ENCODE data around the gene MVK.

The MVK gene

DNA sequence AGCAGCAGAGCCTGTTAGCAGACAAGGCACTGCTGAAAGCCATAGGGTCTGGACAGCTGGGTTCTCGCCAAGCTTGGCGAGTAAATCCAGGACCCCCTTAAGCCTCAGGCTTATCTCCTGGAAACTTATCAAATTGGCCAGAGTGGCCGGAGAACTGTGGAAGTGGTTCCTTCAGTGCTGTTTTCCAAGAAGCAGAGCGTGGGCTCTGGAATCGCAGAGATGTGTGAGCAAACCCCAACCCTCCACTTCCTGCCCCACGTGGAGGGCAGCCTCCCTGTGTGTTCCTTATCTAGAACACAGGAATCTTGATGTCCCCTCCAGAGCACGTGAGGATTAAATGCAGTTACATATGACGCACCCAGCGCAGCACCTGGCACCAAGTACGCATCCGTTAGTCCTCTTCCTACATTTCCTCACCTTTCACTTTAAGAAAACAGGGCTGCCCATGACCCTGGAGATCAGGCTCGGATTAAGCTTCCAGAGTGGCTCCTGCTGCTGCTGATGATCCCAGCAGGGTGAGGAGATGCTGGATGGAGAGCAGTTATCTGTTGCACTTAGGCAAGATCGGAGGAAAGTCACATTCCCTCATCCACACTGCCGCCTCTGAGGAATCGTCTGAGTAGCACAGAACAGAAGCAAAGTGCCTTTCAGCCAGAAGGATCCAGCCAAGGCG, 35.3 kb upstream of the MVK start:
- no peaks in the 10 kb centered on the region for H3K27me3 Mint-ChIP-seq
- H3K36me3 Mint-ChIP-seq (ENCODE audit: low read depth), result peaks cover 43% of the 10 kb centered on the region
- H3K4me3 Mint-ChIP-seq, result no peak overlapping the region
- no peak overlapping the region for H3K27ac Mint-ChIP-seq
- no peaks in the 10 kb centered on the region for H3K4me1 Mint-ChIP-seq (ENCODE audit: low read depth)
- no peaks in the 10 kb centered on the region for H3K9me3 Mint-ChIP-seq
- intact Hi-C loops (cut with micrococcal nuclease), result no loop called here

DNA sequence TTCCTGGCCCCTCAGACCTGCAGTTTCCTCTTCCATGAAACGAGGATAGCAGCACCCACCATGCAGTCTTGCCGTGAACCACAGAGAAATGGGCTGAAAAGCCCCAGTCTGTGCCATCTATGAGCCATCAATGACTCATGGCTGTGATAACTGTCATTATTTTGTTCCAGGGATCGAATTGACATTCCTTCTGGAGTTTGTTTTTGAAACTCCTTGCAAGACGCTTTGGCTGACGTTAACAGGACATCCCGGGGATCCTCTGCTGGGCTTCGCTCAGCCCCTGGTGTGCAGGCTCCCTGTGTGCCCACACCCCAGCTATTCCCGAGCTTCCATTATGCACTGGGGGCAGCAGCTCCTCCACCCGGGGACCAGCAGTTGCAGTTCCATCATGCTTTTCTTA, 34.1 kb upstream of the MVK start:
- Mint-ChIP-seq H3K36me3 (ENCODE audit: low read depth) (peaks cover 31% of the 10 kb centered on the region), H3K27ac (no peak overlapping the region)

DNA sequence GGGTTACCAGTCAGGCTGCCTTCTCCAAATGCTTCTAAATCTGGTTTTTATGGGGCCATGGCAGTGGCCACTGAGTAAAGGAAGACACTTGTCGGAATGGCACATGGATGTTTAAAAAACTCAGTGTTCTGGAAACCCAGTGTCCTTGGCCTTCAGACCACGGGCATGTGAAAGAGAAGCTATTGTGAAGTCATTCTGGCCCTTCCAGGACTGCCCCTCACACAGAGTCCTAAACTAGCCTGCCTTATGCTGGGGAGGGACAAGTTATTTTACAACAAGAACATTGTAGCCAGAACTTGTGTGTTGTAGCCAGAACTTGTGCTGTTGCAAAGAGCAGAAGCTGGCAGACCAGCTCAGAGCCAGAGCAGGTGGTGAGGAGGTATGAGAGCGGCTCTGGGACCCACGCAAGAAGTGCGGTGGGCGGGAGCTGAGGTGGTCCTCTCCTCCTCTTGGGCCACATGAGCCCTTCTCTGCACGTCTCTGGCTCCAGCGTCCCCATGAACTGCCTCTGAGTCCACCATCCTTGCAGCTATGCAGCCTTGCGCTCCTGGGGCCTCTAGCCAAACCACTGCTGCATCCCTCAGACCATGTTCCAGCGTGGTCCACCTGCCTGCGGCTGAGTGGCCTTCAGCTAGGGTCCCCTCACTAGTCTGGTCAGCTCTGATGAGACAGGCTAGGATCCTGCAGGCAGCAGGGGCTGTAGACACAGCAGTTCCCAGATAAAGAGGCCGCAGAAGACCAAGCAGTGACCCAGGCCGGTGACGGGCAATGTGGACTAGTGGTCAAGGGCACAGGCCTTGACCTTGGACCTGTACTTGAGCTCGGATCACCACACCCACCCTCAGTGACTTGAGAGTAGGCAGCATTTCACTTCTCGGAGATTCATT, 32.8 kb upstream of the MVK start:
- Mint-ChIP-seq H3K9me3 (no peaks in the 10 kb centered on the region), H3K4me3 (no peak overlapping the region), H3K27me3 (no peaks in the 10 kb centered on the region), H3K4me1 (ENCODE audit: low read depth) (peaks cover 7% of the 10 kb centered on the region), H3K36me3 (ENCODE audit: low read depth) (peaks cover 18% of the 10 kb centered on the region), H3K27ac (no peak overlapping the region)
- intact Hi-C loops (cut with micrococcal nuclease), result no loop called here

More for the DNA sequence above, 34.1 kb upstream of the MVK start:
- no peak overlapping the region for H3K4me3 Mint-ChIP-seq
- H3K27me3 Mint-ChIP-seq, result no peaks in the 10 kb centered on the region
- intact Hi-C loops (cut with micrococcal nuclease), result no loop called here
- no peaks in the 10 kb centered on the region for H3K4me1 Mint-ChIP-seq (ENCODE audit: low read depth)
- H3K9me3 Mint-ChIP-seq, result no peaks in the 10 kb centered on the region

DNA sequence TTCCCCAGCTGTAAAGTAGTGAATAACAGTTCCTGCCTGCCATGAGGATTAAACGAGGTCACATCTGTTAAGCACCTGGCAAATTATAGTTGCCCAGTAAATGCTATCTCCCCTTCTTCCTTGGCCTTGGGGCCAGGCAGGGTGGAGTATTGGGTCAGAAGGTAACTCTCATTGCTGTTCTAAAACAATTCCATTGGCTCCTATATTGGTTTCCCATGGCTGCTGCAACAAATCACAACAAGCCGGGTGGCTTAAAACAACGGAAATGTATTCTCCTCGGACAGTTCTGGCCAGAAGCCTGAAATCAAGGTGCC, 32.2 kb upstream of the MVK start:
- Mint-ChIP-seq H3K9me3 (no peaks in the 10 kb centered on the region), H3K36me3 (ENCODE audit: low read depth) (peaks cover 12% of the 10 kb centered on the region), H3K4me3 (no peak overlapping the region), H3K27me3 (peaks cover 2% of the 10 kb centered on the region), H3K27ac (no peak overlapping the region), H3K4me1 (ENCODE audit: low read depth) (peaks cover 7% of the 10 kb centered on the region)
- intact Hi-C loops (cut with micrococcal nuclease), result no loop called here

DNA sequence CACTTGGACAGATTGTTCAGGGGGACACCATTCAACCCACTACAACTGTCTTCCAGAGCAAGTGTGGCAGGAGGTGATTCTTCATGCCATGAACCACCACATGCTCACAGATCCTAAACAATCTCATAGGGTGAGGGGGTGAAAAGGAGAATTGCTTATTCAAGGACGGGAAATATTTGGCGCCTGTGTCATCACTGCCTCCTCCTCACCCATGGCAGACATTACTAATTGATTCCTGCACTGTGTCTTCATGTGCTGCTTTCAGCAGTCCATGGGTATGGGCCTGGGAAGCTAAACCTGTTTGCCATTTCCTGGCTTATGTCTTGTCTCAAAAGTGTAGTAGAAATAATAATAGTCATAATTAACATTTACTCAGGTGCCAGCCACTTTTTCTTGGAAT, 31.6 kb upstream of the MVK start:
- peaks cover 7% of the 10 kb centered on the region for H3K4me1 Mint-ChIP-seq (ENCODE audit: low read depth)
- no peak overlapping the region for H3K4me3 Mint-ChIP-seq
- intact Hi-C loops (cut with micrococcal nuclease), result no loop called here
- H3K27me3 Mint-ChIP-seq, result peaks cover 2% of the 10 kb centered on the region
- no peaks in the 10 kb centered on the region for H3K9me3 Mint-ChIP-seq
- no peak overlapping the region for H3K27ac Mint-ChIP-seq
- peaks cover 6% of the 10 kb centered on the region for H3K36me3 Mint-ChIP-seq (ENCODE audit: low read depth)

DNA sequence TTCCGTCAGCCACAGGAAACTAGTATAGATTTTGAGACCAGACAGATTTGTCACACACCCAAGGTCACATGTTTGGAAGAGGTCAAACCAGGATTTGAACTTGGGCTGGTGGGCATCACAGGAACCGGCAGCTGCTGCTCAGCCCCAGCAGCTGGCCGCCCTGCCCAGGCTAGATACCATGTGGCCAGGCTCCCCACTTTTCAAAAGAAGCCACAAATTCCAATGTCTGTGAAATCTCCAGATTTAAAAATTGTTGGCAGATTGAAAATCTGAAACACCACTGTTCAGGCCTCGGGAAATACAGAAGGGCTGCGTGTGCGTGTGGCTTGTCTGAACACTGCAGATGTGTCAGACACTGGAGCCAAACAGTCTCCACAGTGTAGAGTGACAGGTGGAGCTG, 30.7 kb upstream of the MVK start:
- H3K36me3 Mint-ChIP-seq (ENCODE audit: low read depth), result no peaks in the 10 kb centered on the region
- H3K4me1 Mint-ChIP-seq (ENCODE audit: low read depth), result peaks cover 7% of the 10 kb centered on the region
- intact Hi-C loops (cut with micrococcal nuclease), result no loop called here
- H3K27me3 Mint-ChIP-seq, result peaks cover 4% of the 10 kb centered on the region
- H3K27ac Mint-ChIP-seq, result no peak overlapping the region
- no peaks in the 10 kb centered on the region for H3K9me3 Mint-ChIP-seq
- no peak overlapping the region for H3K4me3 Mint-ChIP-seq

DNA sequence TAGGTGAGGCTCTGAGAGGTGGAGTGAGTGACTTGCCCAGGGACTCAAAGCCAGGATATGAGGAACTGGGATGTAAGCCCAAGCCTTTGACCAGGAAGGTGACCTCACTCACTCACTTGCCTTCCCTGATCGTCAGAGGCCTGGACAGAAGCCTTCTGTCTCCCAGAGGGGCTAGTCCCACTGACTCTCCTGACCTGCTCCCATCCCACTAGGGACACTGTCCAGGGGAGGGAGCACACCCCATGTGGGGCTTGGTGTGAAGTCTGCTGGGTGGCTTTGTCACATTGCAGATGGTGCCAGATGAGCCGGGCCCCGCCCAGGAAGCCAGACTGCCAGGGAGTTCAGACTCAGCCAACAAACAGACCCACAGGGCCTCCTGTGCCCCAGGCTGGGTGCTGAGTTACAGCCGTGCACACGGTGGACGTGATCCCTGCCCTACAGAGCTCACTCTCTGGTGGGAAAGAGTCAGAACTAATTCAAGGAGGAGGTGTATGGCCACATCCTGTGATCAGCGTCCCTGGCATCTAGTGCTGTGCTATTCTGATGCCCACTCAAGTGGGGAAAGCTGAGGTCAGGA, 28.6 kb upstream of the MVK start:
- H3K4me3 Mint-ChIP-seq, result no peak overlapping the region
- H3K27ac Mint-ChIP-seq, result no peak overlapping the region
- no peaks in the 10 kb centered on the region for H3K9me3 Mint-ChIP-seq
- H3K27me3 Mint-ChIP-seq, result peaks cover 7% of the 10 kb centered on the region
- intact Hi-C loops (cut with micrococcal nuclease), result no loop called here
- H3K36me3 Mint-ChIP-seq (ENCODE audit: low read depth), result no peaks in the 10 kb centered on the region
- peaks cover 7% of the 10 kb centered on the region for H3K4me1 Mint-ChIP-seq (ENCODE audit: low read depth)

DNA sequence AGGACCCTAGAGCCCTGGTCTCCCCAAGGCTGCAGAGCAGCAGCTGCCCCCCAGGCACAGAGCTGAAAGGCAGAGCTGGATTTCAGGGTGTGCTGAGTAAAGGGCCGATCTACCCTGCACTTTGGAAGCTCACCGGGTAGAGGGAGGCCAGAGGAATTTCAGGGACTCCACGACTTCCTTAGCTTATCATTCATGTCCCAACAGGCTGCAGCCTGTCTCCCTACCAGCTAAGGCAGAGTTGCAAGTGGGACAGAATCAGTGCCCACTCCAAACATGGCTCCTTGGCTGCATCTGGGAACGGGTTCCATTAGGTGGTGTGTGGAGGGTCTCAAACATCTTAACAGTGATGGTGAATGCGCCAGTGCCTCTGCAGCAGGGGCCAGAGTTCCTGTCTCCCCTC, 27.8 kb upstream of the MVK start:
- Mint-ChIP-seq H3K4me1 (ENCODE audit: low read depth) (peaks cover 7% of the 10 kb centered on the region), H3K4me3 (no peak overlapping the region), H3K9me3 (no peaks in the 10 kb centered on the region), H3K27ac (no peak overlapping the region), H3K36me3 (ENCODE audit: low read depth) (no peaks in the 10 kb centered on the region), H3K27me3 (peaks cover 9% of the 10 kb centered on the region)
- intact Hi-C loops (cut with micrococcal nuclease), result no loop called here

DNA sequence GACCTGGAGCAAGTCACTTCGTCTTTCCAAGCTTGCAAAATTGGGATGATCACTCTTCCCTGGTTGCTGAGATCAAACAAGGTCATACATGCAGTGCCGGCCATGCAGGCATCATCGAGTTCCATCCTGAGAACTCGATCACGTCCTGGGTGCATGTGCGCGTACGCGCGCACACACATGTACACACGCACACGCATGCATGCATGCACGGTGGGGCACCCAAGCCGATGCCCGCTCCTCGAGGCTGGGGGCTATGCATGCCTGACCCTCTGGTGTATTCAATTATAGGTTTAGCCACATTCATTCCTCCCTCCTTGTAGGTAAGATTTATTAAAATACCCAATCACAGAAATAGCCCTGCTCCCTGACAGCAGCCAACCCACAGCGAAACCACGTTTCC, 26.3 kb upstream of the MVK start:
- no peaks in the 10 kb centered on the region for H3K9me3 Mint-ChIP-seq
- peaks cover 12% of the 10 kb centered on the region for H3K27me3 Mint-ChIP-seq
- no peaks in the 10 kb centered on the region for H3K36me3 Mint-ChIP-seq (ENCODE audit: low read depth)
- no peak overlapping the region for H3K4me3 Mint-ChIP-seq
- intact Hi-C loops (cut with micrococcal nuclease), result no loop called here
- no peak overlapping the region for H3K27ac Mint-ChIP-seq
- peaks cover 7% of the 10 kb centered on the region for H3K4me1 Mint-ChIP-seq (ENCODE audit: low read depth)

DNA sequence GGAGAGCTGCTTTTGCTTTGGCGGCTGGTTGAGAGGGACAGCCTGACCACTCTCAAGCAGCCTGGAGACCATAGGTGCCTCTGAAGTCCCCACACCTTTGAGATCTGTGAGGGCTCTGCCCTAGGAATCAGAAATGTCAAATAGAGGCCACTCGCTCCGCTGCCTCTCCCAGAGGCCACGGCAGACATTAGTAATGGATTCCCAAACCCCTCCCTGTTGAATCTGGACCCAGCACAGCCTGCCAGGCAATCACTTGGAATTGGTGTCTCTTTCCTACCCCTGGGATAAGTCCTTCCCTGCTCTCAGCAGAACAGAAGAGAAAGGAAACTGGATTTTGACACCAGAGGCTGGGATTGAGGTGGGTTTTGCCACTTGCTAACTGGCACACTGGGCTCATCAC, 25.3 kb upstream of the MVK start:
- peaks cover 12% of the 10 kb centered on the region for H3K27me3 Mint-ChIP-seq
- no peaks in the 10 kb centered on the region for H3K9me3 Mint-ChIP-seq
- intact Hi-C loops (cut with micrococcal nuclease), result no loop called here

DNA sequence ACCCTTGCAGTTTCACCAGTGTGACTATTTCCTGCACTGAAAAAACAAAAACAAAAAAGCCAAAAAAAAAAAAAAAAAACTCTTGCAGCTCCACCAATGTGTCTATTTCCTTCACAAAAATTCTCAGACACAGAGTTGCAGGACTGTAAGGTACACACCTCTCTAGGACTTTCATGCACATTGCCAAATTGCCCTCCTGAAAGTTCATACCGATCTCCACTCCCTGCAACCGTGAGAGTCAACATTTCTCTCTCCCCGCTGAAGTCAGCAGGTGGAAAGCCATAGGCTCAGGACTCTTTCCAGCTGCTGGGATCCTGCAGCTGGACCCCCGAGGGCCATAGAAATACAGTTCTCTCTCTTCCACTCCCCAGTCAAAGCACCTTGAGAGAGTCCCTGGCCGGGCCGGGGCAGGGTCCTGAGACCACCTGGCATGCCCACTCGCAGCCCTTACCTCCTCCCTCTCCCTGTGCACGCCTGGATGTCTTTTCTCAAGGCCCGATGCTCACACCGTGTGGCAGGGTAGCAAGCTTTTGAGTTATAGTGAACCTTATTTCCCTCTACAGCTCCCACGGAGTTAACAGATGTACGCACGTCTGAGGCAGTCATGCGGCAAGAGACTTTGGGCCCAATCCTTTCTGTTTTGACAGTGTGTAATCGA, 23.9 kb upstream of the MVK start:
- intact Hi-C loops (cut with micrococcal nuclease), result no loop called here
- peaks cover 15% of the 10 kb centered on the region for H3K27me3 Mint-ChIP-seq
- H3K27ac Mint-ChIP-seq, result no peak overlapping the region
- no peak overlapping the region for H3K4me3 Mint-ChIP-seq
- no peaks in the 10 kb centered on the region for H3K9me3 Mint-ChIP-seq
- peaks cover 7% of the 10 kb centered on the region for H3K4me1 Mint-ChIP-seq (ENCODE audit: low read depth)
- no peaks in the 10 kb centered on the region for H3K36me3 Mint-ChIP-seq (ENCODE audit: low read depth)

More for the DNA sequence above, 25.3 kb upstream of the MVK start:
- H3K4me3 Mint-ChIP-seq, result no peak overlapping the region
- H3K27ac Mint-ChIP-seq, result no peak overlapping the region
- no peaks in the 10 kb centered on the region for H3K36me3 Mint-ChIP-seq (ENCODE audit: low read depth)
- H3K4me1 Mint-ChIP-seq (ENCODE audit: low read depth), result peaks cover 7% of the 10 kb centered on the region

DNA sequence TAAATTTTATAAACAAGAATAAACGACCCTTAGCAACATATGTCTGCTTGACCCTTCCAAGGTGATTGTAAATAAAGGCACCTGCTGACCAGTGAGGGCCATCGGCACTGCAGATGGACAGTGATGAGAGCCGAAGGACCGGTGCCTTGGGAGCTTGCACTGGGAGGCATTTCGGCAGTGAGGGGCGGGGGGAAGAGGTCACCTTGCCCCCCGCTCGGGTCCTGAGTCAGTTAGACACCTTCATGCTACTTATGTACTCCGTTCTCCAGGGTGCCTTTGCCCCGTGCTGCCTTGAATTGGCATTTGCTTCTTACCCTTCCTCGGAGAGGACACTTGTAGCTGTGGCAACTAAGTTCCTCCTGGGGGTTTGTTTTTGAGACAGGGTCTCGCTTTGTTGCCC, 23.3 kb upstream of the MVK start:
- intact Hi-C loops (cut with micrococcal nuclease), result no loop called here
- Mint-ChIP-seq H3K9me3 (no peaks in the 10 kb centered on the region), H3K4me3 (no peak overlapping the region), H3K4me1 (ENCODE audit: low read depth) (peaks cover 1% of the 10 kb centered on the region), H3K27me3 (peaks cover 15% of the 10 kb centered on the region), H3K36me3 (ENCODE audit: low read depth) (no peaks in the 10 kb centered on the region), H3K27ac (no peak overlapping the region)

DNA sequence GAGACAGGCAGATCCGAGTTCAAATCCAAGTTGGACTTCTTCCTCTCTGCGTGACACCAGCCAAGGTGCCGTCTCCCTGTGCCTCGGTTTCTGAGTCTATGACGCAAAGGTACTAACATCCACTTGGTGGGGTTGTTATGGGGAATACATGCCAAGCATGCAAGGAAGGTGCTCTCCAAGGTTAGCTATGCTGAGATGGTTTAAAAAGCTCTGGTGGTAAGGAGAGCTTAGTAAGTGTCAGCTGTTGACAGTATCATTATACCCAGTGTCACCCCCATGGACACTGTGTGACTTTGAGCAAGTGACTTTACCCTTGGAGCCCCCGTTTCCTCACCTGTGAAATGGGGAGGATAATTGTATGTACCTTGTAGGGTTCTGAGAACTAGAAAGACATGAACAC, 22.5 kb upstream of the MVK start:
- Mint-ChIP-seq H3K4me1 (ENCODE audit: low read depth) (no peaks in the 10 kb centered on the region), H3K27ac (no peak overlapping the region), H3K36me3 (ENCODE audit: low read depth) (peaks cover under 1% of the 10 kb centered on the region), H3K9me3 (no peaks in the 10 kb centered on the region), H3K27me3 (peaks cover 15% of the 10 kb centered on the region), H3K4me3 (no peak overlapping the region)
- intact Hi-C loops (cut with micrococcal nuclease), result no loop called here

DNA sequence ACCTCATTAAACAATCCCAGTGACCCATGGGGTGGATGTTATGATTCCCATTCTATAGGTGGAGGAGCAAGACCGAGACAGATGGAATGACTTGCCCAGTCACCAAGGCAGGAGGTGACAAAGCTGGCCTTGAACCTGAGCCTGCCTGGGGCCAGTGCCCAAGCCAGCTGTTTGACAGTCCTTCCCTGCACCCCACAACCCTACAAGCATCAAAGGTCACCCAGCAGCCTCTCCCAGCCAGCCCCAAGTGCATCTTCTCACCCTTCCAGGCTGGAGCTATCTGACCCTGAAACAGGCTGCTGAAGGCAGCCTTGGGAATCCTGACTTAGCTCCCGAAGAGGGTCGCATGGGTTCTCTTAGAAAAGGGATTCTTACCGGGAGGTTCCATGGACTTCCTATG, 20.6 kb upstream of the MVK start:
- no peak overlapping the region for H3K4me3 Mint-ChIP-seq
- H3K4me1 Mint-ChIP-seq (ENCODE audit: low read depth), result no peaks in the 10 kb centered on the region
- H3K9me3 Mint-ChIP-seq, result no peaks in the 10 kb centered on the region
- H3K36me3 Mint-ChIP-seq (ENCODE audit: low read depth), result peaks cover 12% of the 10 kb centered on the region
- no peak overlapping the region for H3K27ac Mint-ChIP-seq
- H3K27me3 Mint-ChIP-seq, result peaks cover 11% of the 10 kb centered on the region
- intact Hi-C loops (cut with micrococcal nuclease), result no loop called here
